Measurements from ENCODE around the gene LIMA1. TPM values are rescaled to one million over a fixed set of nuclear protein-coding genes. Genes with fewer than 3 reads are reported as not detected.

Gene LIMA1
- total and polyA plus RNA-seq, 9 of the 15 experiments (the other 6 are each of a cell fraction or from before 2014, with no cell fraction given): 20.2 to 37.8 (median 27.3) TPM

DNA sequence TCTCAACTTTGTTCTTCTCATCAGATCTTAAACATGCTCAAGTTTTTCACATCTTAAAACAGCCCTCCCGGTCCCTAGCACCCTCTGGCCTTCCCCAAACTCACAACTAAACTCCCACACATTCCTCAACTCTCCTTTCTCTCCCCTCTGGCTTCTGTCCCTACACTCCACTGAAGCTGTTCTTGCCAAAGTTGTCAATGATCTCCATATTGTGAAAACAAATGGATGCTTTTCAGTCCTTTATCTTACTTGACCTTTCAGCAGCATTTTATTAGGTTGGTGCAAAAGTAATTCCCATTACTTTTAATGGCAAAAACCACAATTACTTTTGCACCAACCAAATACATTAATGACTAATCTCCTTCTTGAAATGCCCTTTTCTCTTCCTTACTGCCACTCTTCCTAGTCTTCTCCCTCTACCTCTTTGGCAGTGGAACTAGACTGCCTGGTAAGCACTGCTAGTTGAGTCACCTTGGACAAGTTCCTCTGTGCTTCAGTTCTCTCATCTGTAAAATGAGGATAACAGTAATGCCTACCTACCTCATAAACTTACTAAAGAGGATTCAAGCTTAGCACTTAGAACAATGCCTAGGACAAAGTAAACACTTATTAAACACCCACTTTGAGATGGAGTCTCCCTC lies 132.2 kb downstream of the LIMA1 start:
- peaks cover 3% of the 10 kb centered on the region; the same call in 2 of the 3 replicates for H3K79me2 ChIP-seq (ENCODE audit: control insufficient read depth, insufficient read depth, low read length)
- POLR2A ChIA-PET: interaction anchor here (0.6 to 2.2 kb wide), 3 partner anchors 12 to 1221 kb away, joined by 3 to 9 read pairs (median 3); partner anchors contain the start of gene CERS5
- FAIRE-seq (no peak), DNase-seq (ENCODE audit: extremely low read depth in 1 of 4, low spot score in 3 of 4) (no peak), ATAC-seq (0 out of 3 replicates have a peak, but pooled peaks have one; percentile 31)
- no peaks in the 10 kb centered on the region for H3K9me3 ChIP-seq (replicated peaks; ENCODE audit: control insufficient read depth, insufficient read depth, low read depth, low read length)
- intact Hi-C loops (cut with micrococcal nuclease) (no loop called here), in situ Hi-C loops (cut with MboI) (no loop called here)
- no peak for TF ChIP-seq MED1 (CRISPR knock-in tag; IDR thresholded peaks at IDR 0.05; ENCODE audit: borderline replicate concordance)
- TF ChIP-seq, protein P1, sequence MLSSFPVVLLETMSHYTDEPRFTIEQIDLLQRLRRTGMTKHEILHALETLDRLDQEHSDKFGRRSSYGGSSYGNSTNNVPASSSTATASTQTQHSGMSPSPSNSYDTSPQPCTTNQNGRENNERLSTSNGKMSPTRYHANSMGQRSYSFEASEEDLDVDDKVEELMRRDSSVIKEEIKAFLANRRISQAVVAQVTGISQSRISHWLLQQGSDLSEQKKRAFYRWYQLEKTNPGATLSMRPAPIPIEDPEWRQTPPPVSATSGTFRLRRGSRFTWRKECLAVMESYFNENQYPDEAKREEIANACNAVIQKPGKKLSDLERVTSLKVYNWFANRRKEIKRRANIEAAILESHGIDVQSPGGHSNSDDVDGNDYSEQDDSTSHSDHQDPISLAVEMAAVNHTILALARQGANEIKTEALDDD (IDR thresholded peaks at IDR 0.05): peak; percentile 71; the same call in 1 of the 2 replicates
- BruUV-seq (replicated peaks): TSS peak; percentile 20
- no peak overlapping the region for H3K4me3 ChIP-seq
- no peaks in the 10 kb centered on the region for H3K27me3 ChIP-seq (ENCODE audit: control insufficient read depth in 2 of 2, insufficient read depth in 2 of 2, low read length in 2 of 2)
- H2AFZ ChIP-seq (ENCODE audit: low read depth, low read length): no peak overlapping the region
- H4K20me1 ChIP-seq (replicated peaks; ENCODE audit: control insufficient read depth, insufficient read depth, low read length): 0 out of 2 replicates have a peak, but pooled peaks cover 5% of the 10 kb centered on the region
- H3K36me3 ChIP-seq (ENCODE audit: control insufficient read depth, insufficient read depth, low read length): no peaks in the 10 kb centered on the region
- CTCF ChIA-PET (ENCODE audit: low intra/inter-chr PET ratio): interaction anchor here (0.6 kb wide), 1 partner anchor 24 kb away, joined by 3 read pairs; no protein-coding TSS in a partner anchor
- 0% methylated on average over 1 of the region's 1 CpG for WGBS (ENCODE audit: insufficient coverage, low coverage, missing lambda C conversion rate)
- peaks cover 0 to 4% of the 10 kb centered on the region in 2 experiments; a peak in 1 of 5 replicates for H3K4me1 ChIP-seq (replicated peaks in 1 of 2; ENCODE audit: control insufficient read depth in 2 of 2, insufficient read depth in 2 of 2, low read length in 2 of 2)
- no peaks in the 10 kb centered on the region for H3K9me1 ChIP-seq (ENCODE audit: control insufficient read depth, insufficient read depth, low read length)
- H3K4me2 ChIP-seq (ENCODE audit: insufficient read depth, low read length): no peak overlapping the region
- no peak overlapping the region for H3K27ac ChIP-seq (ENCODE audit: extremely low read depth, low read depth, low read length)
- no peak overlapping the region for H3K9ac ChIP-seq (ENCODE audit: insufficient read depth in 1 of 2, low read depth in 2 of 2, low read length in 2 of 2)

DNA sequence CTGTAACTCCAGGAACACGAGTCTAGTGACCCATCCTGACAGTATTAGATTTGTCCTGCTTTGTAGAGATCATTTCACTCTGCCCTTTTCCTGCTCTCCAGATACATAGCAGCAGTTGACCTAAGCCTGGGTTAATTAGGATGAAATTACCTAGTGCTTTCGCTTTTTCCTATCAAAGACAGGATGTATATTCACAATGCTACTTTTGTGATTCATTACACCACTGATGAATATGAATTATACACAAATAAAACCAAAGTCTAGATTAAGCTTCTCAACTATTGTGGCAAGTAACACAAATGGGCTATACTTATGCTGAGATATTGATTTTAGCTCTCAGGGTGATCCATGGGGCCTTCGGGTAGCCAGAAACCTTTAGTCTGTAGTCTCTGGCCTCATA lies 134.0 kb downstream of the LIMA1 start:
- Histone ChIP-seq H3K27me3 (ENCODE audit: control insufficient read depth in 2 of 2, insufficient read depth in 2 of 2, low read length in 2 of 2) (no peaks in the 10 kb centered on the region), H3K9ac (ENCODE audit: insufficient read depth in 1 of 2, low read depth in 2 of 2, low read length in 2 of 2) (no peak overlapping the region), H3K4me1 (replicated peaks in 1 of 2; ENCODE audit: control insufficient read depth in 2 of 2, insufficient read depth in 2 of 2, low read length in 2 of 2) (peaks cover 0 to 4% of the 10 kb centered on the region in 2 experiments; a peak in 1 of 5 replicates), H4K20me1 (replicated peaks; ENCODE audit: control insufficient read depth, insufficient read depth, low read length) (0 out of 2 replicates have a peak, but pooled peaks cover 5% of the 10 kb centered on the region), H3K9me3 (replicated peaks; ENCODE audit: control insufficient read depth, insufficient read depth, low read depth, low read length) (no peaks in the 10 kb centered on the region), H3K36me3 (ENCODE audit: control insufficient read depth, insufficient read depth, low read length) (peaks cover 2% of the 10 kb centered on the region; the same call in 1 of the 3 replicates), H3K9me1 (ENCODE audit: control insufficient read depth, insufficient read depth, low read length) (no peaks in the 10 kb centered on the region), H3K27ac (ENCODE audit: extremely low read depth, low read depth, low read length) (no peak overlapping the region), H3K4me2 (ENCODE audit: insufficient read depth, low read length) (no peak overlapping the region), H2AFZ (ENCODE audit: low read depth, low read length) (no peak overlapping the region), H3K79me2 (ENCODE audit: control insufficient read depth, insufficient read depth, low read length) (peaks cover 10% of the 10 kb centered on the region; the same call in 2 of the 3 replicates), H3K4me3 (no peak overlapping the region)
- POLR2A ChIA-PET: interaction anchor here (1.1 to 2.4 kb wide), 2 partner anchors 19 to 37 kb away, joined by 3 to 10 read pairs; partner anchors contain the start of gene COX14
- in situ Hi-C loops (cut with MboI): no loop called here
- ATAC-seq: no peak
- DNase-seq (ENCODE audit: extremely low read depth in 1 of 4, low spot score in 3 of 4): no peak
- BruUV-seq (replicated peaks): no TSS peak
- WGBS (ENCODE audit: insufficient coverage, low coverage, missing lambda C conversion rate): 53% methylated on average over 3 of the region's 3 CpGs
- intact Hi-C loops (cut with micrococcal nuclease): no loop called here
- CTCF ChIA-PET (ENCODE audit: low intra/inter-chr PET ratio): no interaction called here
- FAIRE-seq: no peak
- TF ChIP-seq, protein P2, sequence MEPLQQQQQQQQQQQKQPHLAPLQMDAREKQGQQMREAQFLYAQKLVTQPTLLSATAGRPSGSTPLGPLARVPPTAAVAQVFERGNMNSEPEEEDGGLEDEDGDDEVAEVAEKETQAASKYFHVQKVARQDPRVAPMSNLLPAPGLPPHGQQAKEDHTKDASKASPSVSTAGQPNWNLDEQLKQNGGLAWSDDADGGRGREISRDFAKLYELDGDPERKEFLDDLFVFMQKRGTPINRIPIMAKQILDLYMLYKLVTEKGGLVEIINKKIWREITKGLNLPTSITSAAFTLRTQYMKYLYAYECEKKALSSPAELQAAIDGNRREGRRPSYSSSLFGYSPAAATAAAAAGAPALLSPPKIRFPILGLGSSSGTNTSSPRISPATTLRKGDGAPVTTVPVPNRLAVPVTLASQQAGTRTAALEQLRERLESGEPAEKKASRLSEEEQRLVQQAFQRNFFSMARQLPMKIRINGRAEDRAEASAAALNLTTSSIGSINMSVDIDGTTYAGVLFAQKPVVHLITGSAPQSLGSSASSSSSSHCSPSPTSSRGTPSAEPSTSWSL (CRISPR knock-in tag; IDR thresholded peaks at IDR 0.05; ENCODE audit: borderline replicate concordance): no peak
- no peak for TF ChIP-seq POLR2AphosphoS2 (IDR thresholded peaks at IDR 0.05; ENCODE audit: low read length)
- no peak for TF ChIP-seq NBN (IDR thresholded peaks at IDR 0.05; ENCODE audit: low read depth)
- TF ChIP-seq, protein P3, sequence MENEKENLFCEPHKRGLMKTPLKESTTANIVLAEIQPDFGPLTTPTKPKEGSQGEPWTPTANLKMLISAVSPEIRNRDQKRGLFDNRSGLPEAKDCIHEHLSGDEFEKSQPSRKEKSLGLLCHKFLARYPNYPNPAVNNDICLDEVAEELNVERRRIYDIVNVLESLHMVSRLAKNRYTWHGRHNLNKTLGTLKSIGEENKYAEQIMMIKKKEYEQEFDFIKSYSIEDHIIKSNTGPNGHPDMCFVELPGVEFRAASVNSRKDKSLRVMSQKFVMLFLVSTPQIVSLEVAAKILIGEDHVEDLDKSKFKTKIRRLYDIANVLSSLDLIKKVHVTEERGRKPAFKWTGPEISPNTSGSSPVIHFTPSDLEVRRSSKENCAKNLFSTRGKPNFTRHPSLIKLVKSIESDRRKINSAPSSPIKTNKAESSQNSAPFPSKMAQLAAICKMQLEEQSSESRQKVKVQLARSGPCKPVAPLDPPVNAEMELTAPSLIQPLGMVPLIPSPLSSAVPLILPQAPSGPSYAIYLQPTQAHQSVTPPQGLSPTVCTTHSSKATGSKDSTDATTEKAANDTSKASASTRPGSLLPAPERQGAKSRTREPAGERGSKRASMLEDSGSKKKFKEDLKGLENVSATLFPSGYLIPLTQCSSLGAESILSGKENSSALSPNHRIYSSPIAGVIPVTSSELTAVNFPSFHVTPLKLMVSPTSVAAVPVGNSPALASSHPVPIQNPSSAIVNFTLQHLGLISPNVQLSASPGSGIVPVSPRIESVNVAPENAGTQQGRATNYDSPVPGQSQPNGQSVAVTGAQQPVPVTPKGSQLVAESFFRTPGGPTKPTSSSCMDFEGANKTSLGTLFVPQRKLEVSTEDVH (IDR thresholded peaks at IDR 0.05; ENCODE audit: low read depth, partially characterized antibody): no peak
- TF ChIP-seq ZNF140 (CRISPR knock-in tag; IDR thresholded peaks at IDR 0.05): no peak
- no peak for TF ChIP-seq ASH1L (IDR thresholded peaks at IDR 0.05; ENCODE audit: borderline replicate concordance, low read depth, partially characterized antibody)
- no peak for TF ChIP-seq TARDBP (IDR thresholded peaks at IDR 0.05)
